ENCODE results near the gene C12orf42.

DNA sequence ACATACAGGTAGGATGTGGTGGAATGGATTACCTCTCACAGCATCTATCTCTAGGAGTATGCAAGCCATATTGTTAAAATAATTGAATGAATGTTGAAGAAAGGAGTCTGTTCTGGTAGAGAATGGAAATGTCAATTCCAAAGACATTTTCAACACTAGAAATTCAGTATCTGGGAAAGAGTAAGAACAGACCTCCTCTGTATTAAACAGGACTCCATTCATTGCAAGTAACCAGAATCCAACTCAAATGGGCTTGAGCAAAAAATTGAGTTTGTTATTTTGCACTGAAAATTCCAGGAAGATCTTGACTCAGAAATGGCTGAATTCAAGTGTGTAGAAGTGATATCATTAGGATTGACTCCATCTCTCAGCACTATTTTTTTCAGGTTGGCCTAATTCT lies 168.1 kb downstream of the C12orf42 start:
- TF ChIP-seq, protein P1, sequence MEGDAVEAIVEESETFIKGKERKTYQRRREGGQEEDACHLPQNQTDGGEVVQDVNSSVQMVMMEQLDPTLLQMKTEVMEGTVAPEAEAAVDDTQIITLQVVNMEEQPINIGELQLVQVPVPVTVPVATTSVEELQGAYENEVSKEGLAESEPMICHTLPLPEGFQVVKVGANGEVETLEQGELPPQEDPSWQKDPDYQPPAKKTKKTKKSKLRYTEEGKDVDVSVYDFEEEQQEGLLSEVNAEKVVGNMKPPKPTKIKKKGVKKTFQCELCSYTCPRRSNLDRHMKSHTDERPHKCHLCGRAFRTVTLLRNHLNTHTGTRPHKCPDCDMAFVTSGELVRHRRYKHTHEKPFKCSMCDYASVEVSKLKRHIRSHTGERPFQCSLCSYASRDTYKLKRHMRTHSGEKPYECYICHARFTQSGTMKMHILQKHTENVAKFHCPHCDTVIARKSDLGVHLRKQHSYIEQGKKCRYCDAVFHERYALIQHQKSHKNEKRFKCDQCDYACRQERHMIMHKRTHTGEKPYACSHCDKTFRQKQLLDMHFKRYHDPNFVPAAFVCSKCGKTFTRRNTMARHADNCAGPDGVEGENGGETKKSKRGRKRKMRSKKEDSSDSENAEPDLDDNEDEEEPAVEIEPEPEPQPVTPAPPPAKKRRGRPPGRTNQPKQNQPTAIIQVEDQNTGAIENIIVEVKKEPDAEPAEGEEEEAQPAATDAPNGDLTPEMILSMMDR (IDR thresholded peaks at IDR 0.05) = no peak
- TF ChIP-seq POLR2A (IDR thresholded peaks at IDR 0.05) = no peak

Data from tibial nerve (tissue), 3 donors.